SKM-1 treated with dmso at 0.1 percent for 144 hours (cell line): Measurements from ENCODE around the gene SPECC1L.
"Not testable (repeated sequence)": the region's sequence is repeated elsewhere in the genome, so short reads cannot be mapped to it uniquely, and the experiment has no call there.

Experiments
- DNase-seq: peaks from one replicate; lab custom pipeline; 2025; ENCODE audit not compliant: unreplicated experiment; lab: John Stamatoyannopoulos, UW

Gene SPECC1L

DNA sequence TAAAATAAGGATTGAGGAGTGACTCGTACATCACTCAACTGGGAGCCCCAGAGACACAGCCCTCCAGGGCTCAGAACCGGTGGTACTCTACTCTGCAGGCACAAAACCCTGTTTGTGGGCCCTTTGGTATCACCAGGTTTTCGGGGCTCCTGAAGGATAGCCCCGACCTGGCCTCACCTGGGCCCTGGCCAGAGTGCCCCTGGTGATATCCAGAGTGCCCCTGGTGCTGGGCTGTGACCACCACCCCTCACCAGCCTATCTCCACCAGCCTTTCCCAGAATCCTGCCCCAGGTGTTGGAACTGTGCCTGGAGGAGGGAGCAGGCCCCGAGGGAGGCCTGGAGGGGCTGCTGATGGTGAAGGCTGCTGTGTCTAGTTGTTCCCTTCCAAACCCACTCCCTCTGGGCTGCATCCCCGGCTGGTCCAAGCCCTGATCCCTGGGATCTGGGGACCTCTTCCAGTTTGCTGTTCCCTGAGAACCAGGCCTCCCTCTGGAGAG lies 23.6 kb upstream of the SPECC1L start:
- no peak for DNase-seq

DNA sequence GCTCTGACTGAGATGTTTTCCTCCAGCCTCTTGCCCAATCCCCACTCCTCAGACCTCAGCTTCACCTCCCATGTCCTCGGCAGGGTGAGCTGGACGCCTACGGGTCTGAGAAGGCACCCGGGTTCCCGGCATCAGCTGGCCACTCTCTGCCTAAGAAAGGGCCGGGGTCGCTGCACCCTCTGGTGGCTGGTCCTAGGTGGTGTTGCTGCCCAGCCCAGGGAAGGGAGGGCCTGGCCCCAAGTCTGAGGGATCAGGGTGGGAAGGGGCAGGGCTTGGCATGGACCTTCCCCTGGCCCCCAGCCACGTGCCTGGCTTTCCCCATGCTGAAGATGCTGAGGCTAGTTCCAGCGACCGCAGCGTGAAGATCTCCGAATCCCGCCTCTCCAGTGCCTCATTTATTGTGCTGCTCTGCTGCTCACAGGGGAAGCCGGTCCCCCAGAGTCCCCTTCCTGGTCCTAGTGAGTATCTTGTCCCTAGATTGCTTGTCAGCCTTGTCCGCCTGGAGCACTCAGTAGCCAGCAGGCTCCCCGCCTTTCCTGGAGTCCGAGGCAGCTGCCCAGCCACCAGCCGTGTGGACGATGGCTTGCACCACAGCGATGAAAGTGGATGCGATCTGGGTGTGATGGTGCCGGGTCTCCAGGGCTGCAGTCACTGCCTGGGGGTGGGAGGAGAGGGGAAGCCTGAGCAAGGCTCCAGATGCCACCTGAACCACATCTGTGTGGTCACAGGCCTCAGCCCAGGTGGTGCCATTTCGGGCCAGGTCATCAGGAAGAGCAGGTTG lies 22.9 kb upstream of the SPECC1L start:
- peak; percentile 59 for DNase-seq

- not testable (repeated sequence) for DNase-seq
Observed at GRCh38 chr22:24248611-24249010, 22.0 kb upstream of the SPECC1L start.

GRCh38 chr22:24249413-24249812 lies 21.2 kb upstream of the SPECC1L start:
- DNase-seq: not testable (repeated sequence)

DNA sequence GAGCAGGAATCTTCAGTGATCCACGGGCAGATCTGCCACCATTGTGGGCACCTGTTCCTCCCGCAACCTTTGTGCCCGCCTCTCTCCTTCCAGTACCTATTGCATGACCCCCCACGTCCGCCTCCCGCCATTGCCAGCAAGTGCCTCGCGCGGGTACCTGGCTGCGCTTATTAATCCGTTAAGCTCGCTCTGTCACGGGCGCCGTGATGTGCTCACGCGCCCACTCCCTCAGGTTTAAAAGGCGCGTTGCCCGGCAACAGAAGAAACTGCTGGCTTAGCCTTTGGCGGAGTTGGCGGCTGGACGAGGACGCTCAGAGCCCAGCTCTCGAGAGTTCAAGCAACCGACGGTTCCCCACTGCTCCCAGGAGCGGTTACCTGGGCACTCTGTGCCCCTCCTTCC lies 19.3 kb upstream of the SPECC1L start:
- DNase-seq: not testable (repeated sequence)

GRCh38 chr22:24253126-24253525 lies 17.5 kb upstream of the SPECC1L start:
- not testable (repeated sequence) for DNase-seq

DNA sequence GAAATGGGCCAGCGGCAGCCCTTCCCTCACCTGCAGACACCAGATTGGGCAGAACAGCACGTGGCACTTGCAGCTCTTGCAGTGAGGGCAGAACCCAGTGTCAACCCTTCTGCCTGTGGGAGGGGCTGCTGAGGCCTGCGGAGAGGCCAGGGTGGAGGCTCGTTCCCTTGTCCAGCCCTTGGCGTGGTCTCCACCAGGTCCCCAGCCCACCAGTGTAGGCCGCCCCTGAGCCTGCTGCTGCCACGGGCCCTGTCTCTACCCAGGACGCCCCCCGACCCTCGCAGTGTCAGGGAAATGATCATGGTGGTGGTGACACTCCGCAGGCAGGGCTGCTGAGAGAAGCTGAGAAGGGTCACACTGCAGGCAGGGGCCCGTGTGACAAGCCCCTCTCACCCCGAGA lies 14.5 kb upstream of the SPECC1L start:
- DNase-seq: not testable (repeated sequence)

DNA sequence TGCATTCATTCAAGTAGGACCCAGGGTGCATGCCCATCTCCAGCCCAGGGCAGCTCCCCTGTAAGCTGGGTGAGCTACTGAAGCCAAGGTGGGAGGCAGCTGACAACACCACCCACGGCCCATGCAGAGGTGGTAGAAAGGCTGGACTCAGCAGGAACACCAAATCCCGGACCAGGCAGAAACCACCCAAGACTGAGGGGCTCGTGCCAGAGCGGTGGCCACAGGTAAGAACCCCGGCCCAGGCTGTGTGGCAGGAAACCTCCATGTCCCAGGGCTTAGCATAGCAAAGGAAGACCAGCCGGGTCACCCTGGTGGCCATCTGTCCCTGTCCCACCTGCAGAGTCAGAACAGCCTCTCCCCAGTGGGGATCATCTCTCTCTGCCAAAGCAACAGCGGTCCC lies 13.9 kb upstream of the SPECC1L start:
- DNase-seq: not testable (repeated sequence)

DNA sequence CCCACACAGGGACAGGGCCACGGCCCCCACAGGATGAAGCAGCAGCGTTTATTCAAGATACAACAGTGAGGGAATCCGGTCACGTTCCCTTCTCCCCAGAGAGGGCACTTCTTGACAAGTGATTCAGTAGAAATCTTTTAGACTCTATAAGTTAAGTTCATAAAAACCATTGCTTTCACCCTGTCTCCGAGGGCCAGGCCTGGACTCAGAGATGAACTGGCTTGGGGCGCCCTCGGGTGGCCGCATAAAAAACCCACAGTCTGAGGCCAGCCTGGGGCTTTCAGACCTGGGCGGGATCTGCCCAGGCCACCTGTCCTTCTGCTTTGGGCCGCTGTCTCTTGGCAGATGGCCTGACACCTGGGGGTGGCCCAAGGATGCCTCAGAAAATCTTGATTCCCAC lies 11.2 kb upstream of the SPECC1L start:
- DNase-seq: peak; percentile 39

DNA sequence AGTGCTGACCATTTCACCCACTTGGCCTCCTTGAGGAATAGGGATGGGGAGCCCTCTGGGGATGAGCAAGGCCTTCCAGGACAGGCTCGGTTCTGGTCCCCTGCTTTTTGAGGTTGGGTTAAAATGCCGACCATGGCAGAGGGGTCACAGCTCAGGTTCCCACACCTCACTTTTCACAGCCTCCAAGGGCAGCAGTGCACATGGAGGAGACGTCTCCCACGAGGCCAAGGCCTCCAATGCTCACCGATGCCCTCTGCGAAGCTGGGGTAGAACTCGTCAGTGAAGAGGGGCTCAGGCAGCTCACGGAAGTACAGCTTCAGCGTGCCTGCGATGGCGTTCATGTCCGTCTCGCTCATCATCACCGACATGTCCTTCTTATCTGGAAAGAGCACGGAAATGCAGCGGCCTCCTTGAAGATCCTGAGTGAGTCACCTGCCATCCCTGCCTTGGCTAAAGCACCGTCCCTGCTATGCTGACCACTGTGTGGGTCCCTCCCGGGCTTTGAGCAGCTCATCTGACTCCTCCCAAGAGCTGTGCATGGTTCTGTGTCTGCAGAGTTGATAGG lies 8.4 kb upstream of the SPECC1L start:
- DNase-seq: not testable (repeated sequence)

GRCh38 chr22:24263479-24263878 lies 7.2 kb upstream of the SPECC1L start:
- not testable (repeated sequence) for DNase-seq

DNA sequence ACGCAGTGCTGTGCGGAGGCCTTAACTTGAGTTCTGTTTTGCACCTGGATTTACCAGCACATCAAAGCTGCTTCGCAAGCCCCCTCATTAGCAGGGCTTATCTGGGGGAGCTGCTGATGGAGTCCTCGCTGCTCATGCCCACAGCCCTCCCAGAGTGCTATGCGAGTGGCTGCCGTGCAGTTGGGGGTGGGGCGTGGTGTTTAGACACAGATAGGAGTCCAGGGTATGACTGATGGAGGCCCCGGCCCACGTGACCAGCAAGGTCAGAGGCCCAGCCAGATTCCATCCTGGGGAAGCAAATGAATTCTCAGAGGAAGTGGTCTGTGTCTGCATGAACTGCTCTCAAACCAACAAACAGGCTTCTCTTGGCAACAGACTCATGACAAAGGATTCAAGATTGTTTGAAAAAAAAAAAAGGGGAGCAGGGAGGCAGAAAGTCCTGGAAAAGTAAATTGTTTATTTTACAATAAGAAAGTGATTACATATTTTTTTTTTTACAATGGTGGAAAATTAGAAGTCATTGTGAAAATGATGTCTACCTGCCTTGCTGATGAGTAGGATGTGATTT lies 6.2 kb upstream of the SPECC1L start:
- not testable (repeated sequence) for DNase-seq

- DNase-seq: no peak
Observed at GRCh38 chr22:24265734-24266133, 4.9 kb upstream of the SPECC1L start.

GRCh38 chr22:24266495-24266894 lies 4.1 kb upstream of the SPECC1L start:
- not testable (repeated sequence) for DNase-seq

DNA sequence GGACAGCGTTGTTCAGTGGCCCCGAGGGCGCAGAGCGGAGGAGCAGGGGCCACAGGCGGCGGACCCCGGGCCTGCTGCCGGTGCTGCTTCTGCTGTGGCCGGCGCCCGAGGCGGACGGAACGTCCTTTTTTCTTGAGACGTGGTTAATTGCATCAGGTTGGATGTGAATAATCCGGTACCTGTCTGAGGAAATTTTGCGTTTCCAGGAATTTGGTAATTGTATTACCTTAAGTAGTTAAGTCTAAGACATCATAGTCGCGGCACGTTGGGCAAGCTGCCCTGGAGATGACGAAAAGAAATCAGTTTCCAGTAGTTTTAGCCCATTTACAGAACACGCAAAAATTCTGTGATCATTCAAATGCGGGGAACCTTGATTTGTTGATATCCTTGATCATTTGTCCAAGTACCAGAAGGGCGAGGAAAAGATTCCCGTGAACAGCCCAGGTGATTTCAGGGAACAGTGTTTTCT lies 789 bp downstream of the SPECC1L start:
- no peak for DNase-seq

DNA sequence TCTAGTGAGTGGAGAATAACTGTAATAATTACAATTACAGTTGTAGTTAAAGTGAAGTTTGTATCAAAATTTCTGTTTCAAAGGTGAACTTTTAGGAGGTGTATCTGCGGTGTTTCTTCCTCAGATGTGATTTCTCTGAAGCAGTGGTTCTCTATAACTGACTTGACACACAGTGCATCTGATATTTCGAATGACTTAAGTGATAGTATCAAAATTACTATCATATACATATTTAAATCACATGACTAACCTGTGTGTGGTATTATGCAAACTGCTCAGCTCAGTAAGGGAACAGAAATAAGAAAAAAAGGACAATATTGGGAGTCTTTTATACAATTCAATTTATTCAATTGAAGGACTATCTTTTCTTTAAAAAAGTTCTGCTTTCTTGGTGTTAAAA lies 2.4 kb downstream of the SPECC1L start:
- not testable (repeated sequence) for DNase-seq

- not testable (repeated sequence) for DNase-seq
Observed at GRCh38 chr22:24273906-24274305, 3.3 kb downstream of the SPECC1L start.

DNA sequence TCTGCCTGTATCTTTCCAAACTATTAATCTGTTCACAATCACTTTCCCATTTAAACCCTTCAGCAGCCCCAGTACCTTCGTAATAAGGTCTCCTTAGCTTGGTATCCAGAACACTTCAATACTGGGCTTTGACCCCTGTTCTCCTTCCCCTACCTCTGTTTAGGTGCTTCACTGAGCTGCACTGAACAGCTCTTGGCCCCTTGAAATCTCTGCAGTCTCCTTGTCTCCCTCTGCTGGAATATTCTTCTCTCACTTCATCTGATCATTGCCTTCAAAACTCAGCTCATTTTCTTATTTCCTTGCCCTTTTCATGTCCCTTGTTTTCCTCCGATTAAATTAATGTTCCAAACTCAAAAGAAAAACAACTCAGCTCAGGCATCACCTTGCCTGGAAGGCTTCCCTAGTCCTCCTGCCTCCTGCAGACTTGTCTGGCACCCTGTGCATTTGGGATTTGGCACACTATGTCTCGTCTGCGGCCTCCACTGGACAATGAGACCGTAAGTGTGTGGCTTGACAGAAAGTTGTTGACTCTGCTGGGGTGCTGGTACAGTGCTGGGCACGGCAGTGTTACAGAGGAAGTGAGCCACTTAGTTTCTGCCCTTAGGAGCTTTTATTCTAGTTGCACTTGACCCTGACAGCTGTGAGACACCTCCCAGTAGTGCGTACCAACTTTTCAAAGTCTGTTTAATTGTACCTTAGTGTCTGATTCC lies 4.2 kb downstream of the SPECC1L start:
- DNase-seq: not testable (repeated sequence)

GRCh38 chr22:24280363-24280762 lies 9.7 kb downstream of the SPECC1L start:
- not testable (repeated sequence) for DNase-seq

DNA sequence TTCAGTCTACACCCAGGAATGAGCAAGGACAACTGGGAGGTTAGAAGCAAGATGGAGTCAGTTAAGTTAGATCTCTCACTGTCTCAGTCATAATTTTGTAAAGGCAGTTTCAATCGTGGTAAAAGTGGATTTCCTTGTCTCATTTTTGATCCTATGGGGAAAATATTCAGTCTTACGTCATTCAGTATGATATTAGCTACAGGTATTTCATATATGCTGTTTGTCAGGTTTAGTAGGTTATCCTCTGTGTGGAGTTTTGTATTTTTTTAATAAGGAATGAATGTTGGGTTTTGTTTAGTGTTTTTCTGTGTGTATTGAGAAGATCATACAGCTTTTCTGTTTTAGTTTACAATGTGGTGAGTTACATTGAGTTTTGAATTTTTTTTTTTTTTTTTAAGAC lies 11.8 kb downstream of the SPECC1L start:
- DNase-seq: no peak

DNA sequence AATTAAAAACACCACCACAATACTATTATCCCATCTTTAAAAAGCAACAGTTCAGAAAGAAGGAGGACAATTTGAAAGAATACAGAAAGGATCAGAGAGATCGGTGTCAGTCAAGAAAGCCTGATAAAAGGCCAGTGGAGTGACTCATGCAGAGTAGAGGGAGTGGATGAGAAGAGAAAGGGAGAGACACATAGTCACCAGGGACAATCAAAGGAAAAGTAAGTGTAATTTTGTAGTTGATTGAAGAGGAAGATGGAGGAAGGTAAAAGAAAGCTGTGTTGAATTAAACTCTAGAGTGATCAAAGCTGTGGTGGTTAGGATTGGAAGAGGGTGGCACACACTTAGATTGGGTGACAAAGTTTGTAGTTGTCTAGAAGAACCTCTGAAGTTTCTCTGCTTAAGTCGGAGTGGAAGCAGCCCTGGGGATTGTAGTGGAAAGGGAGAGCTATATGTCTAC lies 14.1 kb downstream of the SPECC1L start:
- no peak for DNase-seq
